ENCODE results near the gene SLC38A6.

- no peak for TF ChIP-seq CTCF (IDR thresholded peaks at IDR 0.05; ENCODE audit: borderline replicate concordance, extremely low read depth, low read length, poor library complexity, severe bottlenecking)
- TF ChIP-seq EZH2 (IDR thresholded peaks at IDR 0.05; ENCODE audit: borderline replicate concordance, low read depth, low read length, severe bottlenecking): no peak
Observed at GRCh38 chr14:61033054-61033453, 52.0 kb downstream of the SLC38A6 start.
